OCI-LY7 (cell line): ENCODE data around the gene ELK4.

ENCODE experiments used
- EZH2phosphoT487 ChIP-seq: fragments of 200-600 bp; sonication (generic); IDR thresholded peaks from 2 replicates; pipeline ENCODE4 v1.6.1; 2018; ENCODE audit warnings: low read depth, borderline replicate concordance, mild to moderate bottlenecking, mixed run types, antibody characterized with exemption, low read length, moderate library complexity, mixed read lengths
- TF ChIP-seq, protein P1 (sequence below): fragments of 200-600 bp; sonication (generic); conservative IDR thresholded peaks from 2 replicates; pipeline ENCODE4 v1.5.1; 2014; ENCODE audit warnings: mild to moderate bottlenecking, antibody characterized with exemption, low read length, moderate library complexity, mixed read lengths

- TF ChIP-seq, protein P1, sequence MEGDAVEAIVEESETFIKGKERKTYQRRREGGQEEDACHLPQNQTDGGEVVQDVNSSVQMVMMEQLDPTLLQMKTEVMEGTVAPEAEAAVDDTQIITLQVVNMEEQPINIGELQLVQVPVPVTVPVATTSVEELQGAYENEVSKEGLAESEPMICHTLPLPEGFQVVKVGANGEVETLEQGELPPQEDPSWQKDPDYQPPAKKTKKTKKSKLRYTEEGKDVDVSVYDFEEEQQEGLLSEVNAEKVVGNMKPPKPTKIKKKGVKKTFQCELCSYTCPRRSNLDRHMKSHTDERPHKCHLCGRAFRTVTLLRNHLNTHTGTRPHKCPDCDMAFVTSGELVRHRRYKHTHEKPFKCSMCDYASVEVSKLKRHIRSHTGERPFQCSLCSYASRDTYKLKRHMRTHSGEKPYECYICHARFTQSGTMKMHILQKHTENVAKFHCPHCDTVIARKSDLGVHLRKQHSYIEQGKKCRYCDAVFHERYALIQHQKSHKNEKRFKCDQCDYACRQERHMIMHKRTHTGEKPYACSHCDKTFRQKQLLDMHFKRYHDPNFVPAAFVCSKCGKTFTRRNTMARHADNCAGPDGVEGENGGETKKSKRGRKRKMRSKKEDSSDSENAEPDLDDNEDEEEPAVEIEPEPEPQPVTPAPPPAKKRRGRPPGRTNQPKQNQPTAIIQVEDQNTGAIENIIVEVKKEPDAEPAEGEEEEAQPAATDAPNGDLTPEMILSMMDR: no peak
- TF ChIP-seq EZH2phosphoT487: no peak
These were observed 12.4 kb downstream of the ELK4 start for GRCh38 chr1:205619376-205619775.
